GM12878 (cell line): ENCODE data around the gene KIF20B. TPM values are rescaled to one million over a fixed set of nuclear protein-coding genes. Genes with fewer than 3 reads are reported as not detected.
A peak's percentile ranks its signal among the peaks of the same experiment; 100 is the strongest.

ENCODE experiments used
- ASH2L ChIP-seq: fragments of 300-600, 200-600 bp; sonication (generic); IDR thresholded peaks from 2 replicates; pipeline ENCODE4 v1.6.1; 2017; ENCODE audit warnings: low read depth, mild to moderate bottlenecking, borderline replicate concordance
- ATF2 ChIP-seq: IDR thresholded peaks from 2 replicates; pipeline ENCODE4 v1.6.1; 2012; ENCODE audit warnings: low read length, inconsistent platforms
- BACH1 ChIP-seq: fragments of 450-650 bp; IDR thresholded peaks from 2 replicates; pipeline ENCODE4 v1.6.1; 2017; ENCODE audit warnings: mild to moderate bottlenecking, borderline replicate concordance
- CEBPB ChIP-seq, 2 experiments: fragments of 150-350 bp in 1 of 2; IDR thresholded peaks; 2 replicates each; pipeline ENCODE4 v1.6.1; 2012 to 2014; ENCODE audit warnings: low read depth in 2 of 2, low read length in 2 of 2, borderline replicate concordance in 1 of 2, inconsistent platforms in 1 of 2
- DPF2 ChIP-seq: fragments of 450-650 bp; IDR thresholded peaks from 2 replicates; pipeline ENCODE4 v1.6.1; 2017; ENCODE audit warnings: mild to moderate bottlenecking
- EP300 ChIP-seq, 2 experiments: fragments of 150-350 bp in 1 of 2; IDR thresholded peaks; 2 replicates each; pipeline ENCODE4 v1.6.1; 2011 to 2012; ENCODE audit warnings: low read depth in 2 of 2, low read length in 2 of 2, borderline replicate concordance in 1 of 2, improper control_type of control experiment in 1 of 2, inconsistent platforms in 1 of 2; ENCODE audit not compliant: control insufficient read depth in 1 of 2
- ETV6 ChIP-seq, 2 experiments: fragments of 450-650 bp in 1 of 2; IDR thresholded peaks in 1 of 2; conservative IDR thresholded peaks in 1 of 2; 2 replicates each; pipeline ENCODE4 v1.6.1; 2014; ENCODE audit warnings: antibody characterized with exemption in 1 of 2, borderline replicate concordance in 1 of 2, low read depth in 1 of 2, mild to moderate bottlenecking in 1 of 2, moderate library complexity in 1 of 2
- HDAC6 ChIP-seq: fragments of 200-600 bp; sonication (generic); IDR thresholded peaks from one replicate; pipeline ENCODE4 v1.8.0; 2017; ENCODE audit warnings: antibody characterized with exemption; ENCODE audit not compliant: unreplicated experiment
- IKZF1 ChIP-seq: fragments of 450-650 bp; conservative IDR thresholded peaks from 2 replicates; pipeline ENCODE4 v1.6.1; 2017; ENCODE audit warnings: antibody characterized with exemption, mild to moderate bottlenecking
- JUND ChIP-seq: IDR thresholded peaks from 2 replicates; pipeline ENCODE4 v1.6.1; 2012; ENCODE audit warnings: low read depth, mild to moderate bottlenecking, low read length, improper control_type of control experiment, moderate library complexity
- LARP7 ChIP-seq: fragments of 450-650 bp; IDR thresholded peaks from 2 replicates; pipeline ENCODE4 v1.6.1; 2017; ENCODE audit warnings: mild to moderate bottlenecking
- MEF2A ChIP-seq: IDR thresholded peaks from 2 replicates; pipeline ENCODE4 v1.6.1; 2011; ENCODE audit warnings: low read depth, mild to moderate bottlenecking, low read length, moderate library complexity; ENCODE audit not compliant: insufficient read depth
- MTA2 ChIP-seq: fragments of 450-650 bp; IDR thresholded peaks from 2 replicates; pipeline ENCODE4 v1.6.1; 2016; ENCODE audit warnings: low read depth, mild to moderate bottlenecking, moderate library complexity
- MTA3 ChIP-seq: IDR thresholded peaks from 2 replicates; pipeline ENCODE4 v1.6.1; 2012; ENCODE audit warnings: low read length, inconsistent platforms, borderline replicate concordance
- NBN ChIP-seq: fragments of 450-650 bp; IDR thresholded peaks from 2 replicates; pipeline ENCODE4 v1.6.1; 2016
- PAX5 ChIP-seq: IDR thresholded peaks from 2 replicates; pipeline ENCODE4 v1.6.1; 2011; ENCODE audit warnings: low read depth, low read length, borderline replicate concordance
- PKNOX1 ChIP-seq: fragments of 450-650 bp; IDR thresholded peaks from 2 replicates; pipeline ENCODE4 v1.6.1; 2016; ENCODE audit warnings: mild to moderate bottlenecking
- SMARCA5 ChIP-seq: fragments of 450-650 bp; IDR thresholded peaks from 2 replicates; pipeline ENCODE4 v1.6.1; 2017; ENCODE audit warnings: mild to moderate bottlenecking
- SPI1 ChIP-seq: IDR thresholded peaks from 2 replicates; pipeline ENCODE4 v1.6.1; 2011; ENCODE audit warnings: low read depth, mild to moderate bottlenecking, low read length, moderate library complexity, borderline replicate concordance; ENCODE audit not compliant: insufficient read depth
- SREBF1 ChIP-seq: IDR thresholded peaks from 2 replicates; pipeline ENCODE4 v1.6.1; 2012; ENCODE audit warnings: mild to moderate bottlenecking, low read length
- TARDBP ChIP-seq: IDR thresholded peaks from 2 replicates; pipeline ENCODE4 v1.6.1; 2016; ENCODE audit warnings: borderline replicate concordance
- ZZZ3 ChIP-seq: IDR thresholded peaks from 2 replicates; pipeline ENCODE4 v1.6.1; 2011; ENCODE audit warnings: low read depth; ENCODE audit not compliant: control insufficient read depth, insufficient read length
- polyA plus RNA-seq, 11 experiments: library from polyadenylated mRNA; depleted of rRNA in 4 of 11; unstranded in 6 of 11; stranded (reverse) in 5 of 11; fragments of >200 nt; fragmentation: Nextera tagmentation in 4 of 11; fragmentation: Illumina TruSeq in 1 of 11; extraction: Ambion mirVana in 4 of 11; extraction: Trizol in 1 of 11; gene quantifications; 1 replicate in 1 of 11; 2 replicates in 10 of 11; pipeline versions ENCODE4 v1.2.1 to v1.2.3, GENCODE V29; 2011 to 2016; ENCODE audit warnings: inconsistent platforms in 2 of 11, missing spikeins in 2 of 11, low read depth in 1 of 11
- total RNA-seq, 4 experiments: library from RNA; depleted of rRNA in 3 of 4; stranded (reverse); fragments of >200 nt in 3 of 4; fragmentation: Illumina TruSeq in 1 of 4; extraction: Trizol in 1 of 4; gene quantifications; 2 replicates each; pipeline versions ENCODE4 v1.2.1 to v1.2.3, GENCODE V29; 2013 to 2021
- TF ChIP-seq, protein P1 (sequence below): fragments of 450-650 bp; IDR thresholded peaks from 2 replicates; pipeline ENCODE4 v1.6.1; 2017; ENCODE audit warnings: mild to moderate bottlenecking, moderate library complexity
- TF ChIP-seq, protein P2 (sequence below): IDR thresholded peaks from 2 replicates; pipeline ENCODE4 v1.6.1; 2012; ENCODE audit warnings: low read depth, low read length, improper control_type of control experiment
- TF ChIP-seq, protein P3 (sequence below): IDR thresholded peaks from 2 replicates; pipeline ENCODE4 v1.6.1; 2011; ENCODE audit warnings: low read depth, low read length, improper control_type of control experiment, borderline replicate concordance

Gene KIF20B
- total and polyA plus RNA-seq, 10 of the 15 experiments (the other 5 are each of a cell fraction or from before 2014, with no cell fraction given) = 15.6 to 67.7 (median 44.3) TPM

- TF ChIP-seq SPI1 (no peak), IKZF1 (peak; percentile 55), ETV6 (conservative IDR thresholded peaks at IDR 0.05 in 1 of 2, IDR thresholded peaks at IDR 0.05 in 1 of 2; ENCODE audit: borderline replicate concordance in 1 of 2, low read depth in 1 of 2) (0 out of 4 replicates have a peak, but pooled peaks of 1 of the 2 experiments have one; percentile 17), SMARCA5 (no peak), ASH2L (no peak), TARDBP (no peak), MTA2 (0 out of 2 replicates have a peak, but pooled peaks have one; percentile 49), CEBPB (IDR thresholded peaks at IDR 0.05; ENCODE audit: borderline replicate concordance in 1 of 2, low read depth in 2 of 2, low read length in 2 of 2) (no peak), PKNOX1 (no peak), ATF2 (peak; percentile 68), ZZZ3 (no peak), JUND (no peak), LARP7 (no peak), NBN (no peak), BACH1 (no peak), MEF2A (0 out of 2 replicates have a peak, but pooled peaks have one; percentile 13), EP300 (IDR thresholded peaks at IDR 0.05; ENCODE audit: borderline replicate concordance in 1 of 2, control insufficient read depth in 1 of 2, low read depth in 2 of 2, low read length in 2 of 2) (peak; percentile 18 to 72; a peak in 2 of 4 replicates), MTA3 (peak; percentile 76; the same call in 1 of the 2 replicates), SREBF1 (no peak), DPF2 (no peak), PAX5 (no peak), HDAC6 (no peak)
- TF ChIP-seq, protein P1, sequence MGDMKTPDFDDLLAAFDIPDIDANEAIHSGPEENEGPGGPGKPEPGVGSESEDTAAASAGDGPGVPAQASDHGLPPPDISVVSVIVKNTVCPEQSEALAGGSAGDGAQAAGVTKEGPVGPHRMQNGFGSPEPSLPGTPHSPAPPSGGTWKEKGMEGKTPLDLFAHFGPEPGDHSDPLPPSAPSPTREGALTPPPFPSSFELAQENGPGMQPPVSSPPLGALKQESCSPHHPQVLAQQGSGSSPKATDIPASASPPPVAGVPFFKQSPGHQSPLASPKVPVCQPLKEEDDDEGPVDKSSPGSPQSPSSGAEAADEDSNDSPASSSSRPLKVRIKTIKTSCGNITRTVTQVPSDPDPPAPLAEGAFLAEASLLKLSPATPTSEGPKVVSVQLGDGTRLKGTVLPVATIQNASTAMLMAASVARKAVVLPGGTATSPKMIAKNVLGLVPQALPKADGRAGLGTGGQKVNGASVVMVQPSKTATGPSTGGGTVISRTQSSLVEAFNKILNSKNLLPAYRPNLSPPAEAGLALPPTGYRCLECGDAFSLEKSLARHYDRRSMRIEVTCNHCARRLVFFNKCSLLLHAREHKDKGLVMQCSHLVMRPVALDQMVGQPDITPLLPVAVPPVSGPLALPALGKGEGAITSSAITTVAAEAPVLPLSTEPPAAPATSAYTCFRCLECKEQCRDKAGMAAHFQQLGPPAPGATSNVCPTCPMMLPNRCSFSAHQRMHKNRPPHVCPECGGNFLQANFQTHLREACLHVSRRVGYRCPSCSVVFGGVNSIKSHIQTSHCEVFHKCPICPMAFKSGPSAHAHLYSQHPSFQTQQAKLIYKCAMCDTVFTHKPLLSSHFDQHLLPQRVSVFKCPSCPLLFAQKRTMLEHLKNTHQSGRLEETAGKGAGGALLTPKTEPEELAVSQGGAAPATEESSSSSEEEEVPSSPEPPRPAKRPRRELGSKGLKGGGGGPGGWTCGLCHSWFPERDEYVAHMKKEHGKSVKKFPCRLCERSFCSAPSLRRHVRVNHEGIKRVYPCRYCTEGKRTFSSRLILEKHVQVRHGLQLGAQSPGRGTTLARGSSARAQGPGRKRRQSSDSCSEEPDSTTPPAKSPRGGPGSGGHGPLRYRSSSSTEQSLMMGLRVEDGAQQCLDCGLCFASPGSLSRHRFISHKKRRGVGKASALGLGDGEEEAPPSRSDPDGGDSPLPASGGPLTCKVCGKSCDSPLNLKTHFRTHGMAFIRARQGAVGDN = no peak
- TF ChIP-seq, protein P2, sequence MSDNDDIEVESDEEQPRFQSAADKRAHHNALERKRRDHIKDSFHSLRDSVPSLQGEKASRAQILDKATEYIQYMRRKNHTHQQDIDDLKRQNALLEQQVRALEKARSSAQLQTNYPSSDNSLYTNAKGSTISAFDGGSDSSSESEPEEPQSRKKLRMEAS = no peak
- TF ChIP-seq, protein P3, sequence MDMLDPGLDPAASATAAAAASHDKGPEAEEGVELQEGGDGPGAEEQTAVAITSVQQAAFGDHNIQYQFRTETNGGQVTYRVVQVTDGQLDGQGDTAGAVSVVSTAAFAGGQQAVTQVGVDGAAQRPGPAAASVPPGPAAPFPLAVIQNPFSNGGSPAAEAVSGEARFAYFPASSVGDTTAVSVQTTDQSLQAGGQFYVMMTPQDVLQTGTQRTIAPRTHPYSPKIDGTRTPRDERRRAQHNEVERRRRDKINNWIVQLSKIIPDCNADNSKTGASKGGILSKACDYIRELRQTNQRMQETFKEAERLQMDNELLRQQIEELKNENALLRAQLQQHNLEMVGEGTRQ = no peak
Measured at GRCh38 chr10:89805599-89806013, 104.2 kb downstream of the KIF20B start (continued).
